Stimulated activated CD4-positive, alpha-beta T cell treated with anti-CD3 and anti-CD28 coated beads, Interleukin-4, amount 100 ng/mL, for 24 hours (primary cell): Measurements from ENCODE around the gene NR6A1.

Experiments
- DNase-seq: peaks from one replicate; pipeline ENCODE4 v3.0.0-alpha.2; 2020

NR6A1 gene

GRCh38 chr9:124557895-124558294 is 213.2 kb downstream of the NR6A1 start:
- no peak for DNase-seq

GRCh38 chr9:124555043-124555442 is 216.1 kb downstream of the NR6A1 start:
- no peak for DNase-seq

- DNase-seq = no peak
Measured at GRCh38 chr9:124553738-124554137, 217.4 kb downstream of the NR6A1 start.

GRCh38 chr9:124552273-124552605 is 218.9 kb downstream of the NR6A1 start:
- DNase-seq = no peak

- DNase-seq = peak; percentile 8
Measured at GRCh38 chr9:124551472-124552272, 219.4 kb downstream of the NR6A1 start.

GRCh38 chr9:124550072-124550471 is 221.0 kb downstream of the NR6A1 start:
- DNase-seq = no peak

GRCh38 chr9:124549016-124549415 is 222.1 kb downstream of the NR6A1 start:
- DNase-seq = no peak

- no peak for DNase-seq
Measured at GRCh38 chr9:124544535-124544934, 226.6 kb downstream of the NR6A1 start.

GRCh38 chr9:124541824-124542223 is 229.3 kb downstream of the NR6A1 start:
- no peak for DNase-seq

GRCh38 chr9:124537926-124538325 is 233.2 kb downstream of the NR6A1 start:
- no peak for DNase-seq

GRCh38 chr9:124535846-124536245 is 235.3 kb downstream of the NR6A1 start:
- no peak for DNase-seq

GRCh38 chr9:124532897-124533296 is 238.2 kb downstream of the NR6A1 start:
- DNase-seq = no peak

- no peak for DNase-seq
Measured at GRCh38 chr9:124531115-124531514, 240.0 kb downstream of the NR6A1 start.

GRCh38 chr9:124530246-124530645 is 240.9 kb downstream of the NR6A1 start:
- DNase-seq = no peak

GRCh38 chr9:124527781-124528180 is 243.3 kb downstream of the NR6A1 start:
- no peak for DNase-seq

GRCh38 chr9:124526174-124526573 is 244.9 kb downstream of the NR6A1 start:
- DNase-seq = no peak

GRCh38 chr9:124522121-124523098 is 248.7 kb downstream of the NR6A1 start:
- DNase-seq = no peak

GRCh38 chr9:124521142-124521541 is 250.0 kb downstream of the NR6A1 start:
- DNase-seq = no peak

GRCh38 chr9:124520206-124520596 is 250.9 kb downstream of the NR6A1 start:
- no peak for DNase-seq

- DNase-seq = no peak
Measured at GRCh38 chr9:124518116-124518515, 253.0 kb downstream of the NR6A1 start.

- no peak for DNase-seq
Measured at GRCh38 chr9:124517600-124517999, 253.5 kb downstream of the NR6A1 start.

- DNase-seq = no peak
Measured at GRCh38 chr9:124514874-124515273, 256.2 kb downstream of the NR6A1 start.

GRCh38 chr9:124514125-124514524 is 257.0 kb downstream of the NR6A1 start:
- DNase-seq = no peak

GRCh38 chr9:124513376-124513994 is 257.6 kb downstream of the NR6A1 start:
- no peak for DNase-seq
